Keratinocyte (primary cell): Measurements from ENCODE around the gene S1PR2. TPM values are rescaled to one million over a fixed set of nuclear protein-coding genes. Genes with fewer than 3 reads are reported as not detected.
A peak's percentile ranks its signal among the peaks of the same experiment; 100 is the strongest.

Source experiments
- DNase-seq: peaks from one replicate; pipeline ENCODE4 v3.0.0-alpha.2; 2011; ENCODE audit warnings: low read depth, missing footprints, low spot score
- FAIRE-seq: peaks from 2 replicates; lab custom pipeline; 2011; peaks lifted over from hg19 to GRCh38; lab: Jason Lieb, UNC
- H2AFZ ChIP-seq: 2 replicates; pipeline ENCODE4 v1.6.0; 2012; ENCODE audit warnings: low read length, control low read depth, inconsistent platforms; ENCODE audit not compliant: control insufficient read depth
- H3K27ac ChIP-seq: 2 replicates; pipeline ENCODE4 v1.5.1; 2011; ENCODE audit warnings: low read length; ENCODE audit not compliant: control insufficient read depth, insufficient read depth
- H3K27me3 ChIP-seq: 3 replicates; pipeline ENCODE4 v1.6.0; 2011; ENCODE audit warnings: low read length; ENCODE audit not compliant: control insufficient read depth, insufficient read depth; ENCODE audit errors: extremely low read depth
- H3K36me3 ChIP-seq, 2 experiments: 2 replicates in 1 of 2; 3 replicates in 1 of 2; pipeline ENCODE4 v1.5.1; 2011; ENCODE audit warnings: low read length in 2 of 2, mild to moderate bottlenecking in 1 of 2; ENCODE audit not compliant: control insufficient read depth in 2 of 2, insufficient read depth in 2 of 2; ENCODE audit errors: extremely low read depth in 1 of 2
- H3K4me1 ChIP-seq: 3 replicates; pipeline ENCODE4 v1.5.1; 2011; ENCODE audit warnings: low read length; ENCODE audit not compliant: control insufficient read depth, insufficient read depth; ENCODE audit errors: extremely low read depth
- H3K4me2 ChIP-seq: 3 replicates; pipeline ENCODE4 v1.6.0; 2011; ENCODE audit warnings: low read depth, low read length; ENCODE audit not compliant: control insufficient read depth, insufficient read depth; ENCODE audit errors: extremely low read depth
- H3K4me3 ChIP-seq, 3 experiments: fragments of 200-600 bp in 1 of 3; sonication (generic) in 1 of 3; 2 replicates in 2 of 3; 3 replicates in 1 of 3; pipeline ENCODE4 v1.5.1; 2011 to 2016; ENCODE audit warnings: low read length in 3 of 3, mild to moderate bottlenecking in 3 of 3, control low read depth in 2 of 3, inconsistent platforms in 1 of 3, low read depth in 1 of 3, mixed read lengths in 1 of 3, mixed run types in 1 of 3, moderate library complexity in 1 of 3; ENCODE audit not compliant: control insufficient read depth in 2 of 3, insufficient read depth in 2 of 3; ENCODE audit errors: extremely low read depth in 1 of 3
- H3K79me2 ChIP-seq: 2 replicates; pipeline ENCODE4 v1.6.0; 2012; ENCODE audit warnings: low read length; ENCODE audit not compliant: control insufficient read depth, insufficient read depth
- H3K9ac ChIP-seq: 3 replicates; pipeline ENCODE4 v1.6.0; 2011; ENCODE audit warnings: low read length; ENCODE audit not compliant: control insufficient read depth, insufficient read depth; ENCODE audit errors: extremely low read depth
- H3K9me1 ChIP-seq: 3 replicates; pipeline ENCODE4 v1.6.0; 2011; ENCODE audit warnings: low read length; ENCODE audit not compliant: control insufficient read depth, insufficient read depth; ENCODE audit errors: extremely low read depth
- H3K9me3 ChIP-seq: 2 replicates; pipeline ENCODE4 v1.5.1; 2012; ENCODE audit warnings: low read depth, low read length; ENCODE audit not compliant: control insufficient read depth
- H4K20me1 ChIP-seq: 3 replicates; pipeline ENCODE4 v1.6.0; 2011; ENCODE audit warnings: low read length; ENCODE audit not compliant: control insufficient read depth, insufficient read depth; ENCODE audit errors: extremely low read depth
- CTCF ChIP-seq, 3 experiments: IDR thresholded peaks in 1 of 3; conservative IDR thresholded peaks in 1 of 3; optimal IDR thresholded peaks in 1 of 3; 2 replicates in 2 of 3; 3 replicates in 1 of 3; pipeline versions ENCODE3 to v1.5.1; 2011; ENCODE audit warnings: low read length in 3 of 3, mild to moderate bottlenecking in 3 of 3, moderate library complexity in 2 of 3, control low read depth in 1 of 3, inconsistent platforms in 1 of 3; ENCODE audit not compliant: insufficient read depth in 2 of 3; ENCODE audit errors: extremely low read depth in 1 of 3
- EZH2 ChIP-seq: IDR thresholded peaks from one replicate; pipeline ENCODE4 v1.6.1; 2012; ENCODE audit warnings: inconsistent platforms, mild to moderate bottlenecking, low read length, moderate library complexity
- dilution Hi-C: fragments of 300-500 bp; cut with MboI; formaldehyde crosslinking; loops from one replicate; pipeline ENCODE4 v1.7.0; 2020; ENCODE audit warnings: low sequenced_read_pairs; ENCODE audit not compliant: extremely low pct_ligation_motif_present
- polyA plus RNA-seq, 5 experiments: library from polyadenylated mRNA; depleted of rRNA in 3 of 5; stranded (reverse) in 3 of 5; stranded (forward) in 1 of 5; unstranded in 1 of 5; fragments of >200 nt; gene quantifications; 1 replicate in 1 of 5; 2 replicates in 3 of 5; 3 replicates in 1 of 5; pipeline versions ENCODE4 v1.2.1 to v1.2.3, GENCODE V29; 2011 to 2012; ENCODE audit warnings: missing spikeins in 2 of 5, low read depth in 1 of 5, low replicate concordance in 1 of 5

Gene S1PR2
- polyA plus RNA-seq, 1 donor (not counting 4 experiments of a cell fraction or from before 2014, with no cell fraction given), result 1.6 TPM

- Histone ChIP-seq H2AFZ (peak overlapping the region; percentile 15), H3K27ac (no peak overlapping the region), H3K4me1 (peaks cover 9% of the 10 kb centered on the region), H3K4me3 (peak overlapping the region in 2 of 3 experiments; percentile 1 to 9), H3K79me2 (no peaks in the 10 kb centered on the region), H3K9me3 (no peaks in the 10 kb centered on the region), H3K27me3 (peaks cover 23% of the 10 kb centered on the region), H3K36me3 (no peaks in the 10 kb centered on the region), H3K9ac (peak overlapping the region; percentile 15), H3K9me1 (no peaks in the 10 kb centered on the region), H3K4me2 (peak overlapping the region; percentile 78), H4K20me1 (no peaks in the 10 kb centered on the region)
- FAIRE-seq, result no peak
- dilution Hi-C loops, result no loop called here
- no peak for TF ChIP-seq EZH2
- peak; percentile 79 to 98 (median 93) for TF ChIP-seq CTCF (optimal IDR thresholded peaks at IDR 0.05 in 1 of 3, IDR thresholded peaks at IDR 0.05 in 1 of 3, conservative IDR thresholded peaks at IDR 0.05 in 1 of 3; ENCODE audit: extremely low read depth in 1 of 3, insufficient read depth in 2 of 3, low read length in 3 of 3)
- no peak for DNase-seq
These were observed 38.4 kb upstream of the S1PR2 start for GRCh38 chr19:10269333-10270179.

- H3K27me3 ChIP-seq, result peaks cover 23% of the 10 kb centered on the region
- TF ChIP-seq CTCF (optimal IDR thresholded peaks at IDR 0.05 in 1 of 3, IDR thresholded peaks at IDR 0.05 in 1 of 3, conservative IDR thresholded peaks at IDR 0.05 in 1 of 3; ENCODE audit: extremely low read depth in 1 of 3, insufficient read depth in 2 of 3, low read length in 3 of 3), result no peak
- no peak for TF ChIP-seq EZH2
- DNase-seq (no peak), FAIRE-seq (no peak)
- no peaks in the 10 kb centered on the region for H3K9me3 ChIP-seq
- dilution Hi-C loops, result no loop called here
- no peaks in the 10 kb centered on the region for H3K79me2 ChIP-seq
- H4K20me1 ChIP-seq, result no peaks in the 10 kb centered on the region
- no peak overlapping the region for H3K27ac ChIP-seq
- no peak overlapping the region for H3K4me3 ChIP-seq
- no peak overlapping the region for H2AFZ ChIP-seq
- no peaks in the 10 kb centered on the region for H3K9me1 ChIP-seq
- no peaks in the 10 kb centered on the region for H3K36me3 ChIP-seq
- H3K4me2 ChIP-seq, result no peak overlapping the region
- no peak overlapping the region for H3K9ac ChIP-seq
- peaks cover 9% of the 10 kb centered on the region for H3K4me1 ChIP-seq
These were observed 36.9 kb upstream of the S1PR2 start for GRCh38 chr19:10268071-10268470.
